ENCODE data around the gene IL17RB. TPM values are rescaled to one million over a fixed set of nuclear protein-coding genes. Genes with fewer than 3 reads are reported as not detected.
A peak's percentile ranks its signal among the peaks of the same experiment; 100 is the strongest.

IL17RB gene
- total RNA-seq, 1 donor from 2014 or later, result 0.54 TPM

DNA sequence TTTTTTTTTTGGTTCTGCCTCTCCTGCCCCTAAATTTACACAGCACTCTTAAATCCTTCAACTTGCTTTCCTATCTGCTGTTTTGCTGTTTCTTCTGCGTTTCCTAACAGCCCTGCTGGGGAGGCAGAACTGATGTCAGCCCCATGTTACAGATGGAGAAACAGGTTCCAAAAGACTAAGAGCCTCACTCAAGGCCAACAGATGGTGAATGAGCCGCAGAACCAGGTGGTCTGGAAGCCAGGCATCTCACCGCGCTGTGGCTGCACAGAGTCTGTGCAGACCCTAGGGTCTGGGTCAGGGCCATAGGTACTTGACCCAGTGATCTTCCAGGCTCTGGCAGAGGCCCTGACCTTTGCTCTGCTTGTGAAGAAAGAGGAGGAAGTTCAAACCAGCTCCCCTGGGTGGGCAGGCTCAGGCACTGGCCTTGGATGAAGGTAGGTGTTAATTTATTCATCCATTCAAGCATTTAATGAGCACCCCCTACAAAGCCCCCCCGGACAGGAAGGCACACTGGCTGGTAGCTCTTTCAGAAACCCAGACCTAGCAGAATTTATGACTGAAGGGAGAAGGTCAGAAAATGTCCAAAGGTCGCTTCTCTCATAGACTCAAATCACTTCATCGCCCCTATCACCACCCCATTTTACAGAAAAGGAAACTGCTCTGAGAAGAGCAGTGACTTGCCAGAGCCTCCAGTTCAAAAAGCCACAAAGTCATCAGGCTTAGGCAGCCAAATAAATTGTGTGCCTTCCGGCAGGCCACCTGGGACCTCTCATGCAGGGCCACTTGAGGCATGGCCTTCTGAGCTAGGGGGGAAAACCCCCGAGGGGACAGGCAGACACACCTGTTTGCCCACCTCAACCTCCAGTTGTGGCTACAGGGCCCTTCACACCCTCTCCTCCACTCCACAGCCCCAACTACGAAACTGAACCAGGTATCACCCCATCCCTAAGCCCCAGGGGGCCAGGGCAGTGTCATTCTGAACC is 2.9 kb upstream of the IL17RB start:
- TF ChIP-seq, protein P1, sequence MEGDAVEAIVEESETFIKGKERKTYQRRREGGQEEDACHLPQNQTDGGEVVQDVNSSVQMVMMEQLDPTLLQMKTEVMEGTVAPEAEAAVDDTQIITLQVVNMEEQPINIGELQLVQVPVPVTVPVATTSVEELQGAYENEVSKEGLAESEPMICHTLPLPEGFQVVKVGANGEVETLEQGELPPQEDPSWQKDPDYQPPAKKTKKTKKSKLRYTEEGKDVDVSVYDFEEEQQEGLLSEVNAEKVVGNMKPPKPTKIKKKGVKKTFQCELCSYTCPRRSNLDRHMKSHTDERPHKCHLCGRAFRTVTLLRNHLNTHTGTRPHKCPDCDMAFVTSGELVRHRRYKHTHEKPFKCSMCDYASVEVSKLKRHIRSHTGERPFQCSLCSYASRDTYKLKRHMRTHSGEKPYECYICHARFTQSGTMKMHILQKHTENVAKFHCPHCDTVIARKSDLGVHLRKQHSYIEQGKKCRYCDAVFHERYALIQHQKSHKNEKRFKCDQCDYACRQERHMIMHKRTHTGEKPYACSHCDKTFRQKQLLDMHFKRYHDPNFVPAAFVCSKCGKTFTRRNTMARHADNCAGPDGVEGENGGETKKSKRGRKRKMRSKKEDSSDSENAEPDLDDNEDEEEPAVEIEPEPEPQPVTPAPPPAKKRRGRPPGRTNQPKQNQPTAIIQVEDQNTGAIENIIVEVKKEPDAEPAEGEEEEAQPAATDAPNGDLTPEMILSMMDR (IDR thresholded peaks at IDR 0.05), result no peak
- no peak for DNase-seq (ENCODE audit: extremely low spot score, unreplicated experiment)
- H3K4me3 Mint-ChIP-seq (ENCODE audit: unreplicated experiment), result no peak overlapping the region
- no peak overlapping the region for H3K27ac Mint-ChIP-seq (ENCODE audit: unreplicated experiment)
- peaks cover 15% of the 10 kb centered on the region for H3K27me3 Mint-ChIP-seq (ENCODE audit: unreplicated experiment)
- H3K36me3 Mint-ChIP-seq (ENCODE audit: unreplicated experiment), result no peaks in the 10 kb centered on the region
- H3K4me1 Mint-ChIP-seq (ENCODE audit: unreplicated experiment), result peaks cover 5% of the 10 kb centered on the region
- H3K9me3 Mint-ChIP-seq (ENCODE audit: unreplicated experiment), result no peaks in the 10 kb centered on the region

DNA sequence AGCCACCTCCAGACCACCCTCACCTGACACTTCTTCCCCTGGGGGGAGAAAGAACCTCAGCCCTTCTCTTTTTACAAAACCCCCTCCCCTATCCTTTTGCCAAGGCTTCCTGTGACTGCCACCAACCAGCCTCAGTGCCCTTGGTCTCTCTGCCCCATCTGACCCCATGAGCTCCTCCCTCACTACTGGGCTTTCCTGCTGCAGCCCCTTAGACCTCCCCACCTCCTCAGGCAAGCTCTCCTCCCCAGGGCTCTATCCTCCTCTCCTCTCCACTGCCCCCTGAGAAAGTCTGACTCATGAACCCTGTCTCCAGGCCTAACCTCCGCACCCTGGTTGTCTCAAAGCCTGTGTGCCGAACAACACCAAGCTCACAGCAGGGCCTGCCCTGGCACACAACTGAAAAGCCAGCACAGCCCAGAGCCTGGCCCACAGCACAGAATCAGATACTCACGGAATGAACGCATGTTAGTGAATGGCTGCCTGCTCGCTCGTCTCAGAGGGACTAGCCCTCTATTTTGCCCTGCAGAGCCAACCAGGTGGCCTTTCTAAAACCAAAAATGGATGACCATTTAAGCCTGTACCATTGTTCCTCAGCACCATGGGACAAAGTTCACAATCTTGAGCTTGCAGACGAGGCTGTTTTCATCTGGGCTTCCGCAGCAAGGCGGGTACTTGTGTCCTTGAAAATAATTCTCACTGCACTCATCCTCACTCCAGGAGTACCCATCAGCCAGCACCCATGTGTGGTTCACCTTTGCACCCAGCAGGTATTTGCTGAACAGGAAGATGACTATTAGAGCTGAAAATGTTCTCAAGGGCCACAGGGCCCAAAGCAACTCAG is 1.9 kb upstream of the IL17RB start:
- TF ChIP-seq, protein P1 (IDR thresholded peaks at IDR 0.05), result no peak
- Mint-ChIP-seq H3K4me3 (ENCODE audit: unreplicated experiment) (peak overlapping the region; percentile 76), H3K36me3 (ENCODE audit: unreplicated experiment) (no peaks in the 10 kb centered on the region), H3K9me3 (ENCODE audit: unreplicated experiment) (no peaks in the 10 kb centered on the region), H3K4me1 (ENCODE audit: unreplicated experiment) (peaks cover 5% of the 10 kb centered on the region), H3K27me3 (ENCODE audit: unreplicated experiment) (peaks cover 20% of the 10 kb centered on the region), H3K27ac (ENCODE audit: unreplicated experiment) (no peak overlapping the region)
- DNase-seq (ENCODE audit: extremely low spot score, unreplicated experiment), result no peak

DNA sequence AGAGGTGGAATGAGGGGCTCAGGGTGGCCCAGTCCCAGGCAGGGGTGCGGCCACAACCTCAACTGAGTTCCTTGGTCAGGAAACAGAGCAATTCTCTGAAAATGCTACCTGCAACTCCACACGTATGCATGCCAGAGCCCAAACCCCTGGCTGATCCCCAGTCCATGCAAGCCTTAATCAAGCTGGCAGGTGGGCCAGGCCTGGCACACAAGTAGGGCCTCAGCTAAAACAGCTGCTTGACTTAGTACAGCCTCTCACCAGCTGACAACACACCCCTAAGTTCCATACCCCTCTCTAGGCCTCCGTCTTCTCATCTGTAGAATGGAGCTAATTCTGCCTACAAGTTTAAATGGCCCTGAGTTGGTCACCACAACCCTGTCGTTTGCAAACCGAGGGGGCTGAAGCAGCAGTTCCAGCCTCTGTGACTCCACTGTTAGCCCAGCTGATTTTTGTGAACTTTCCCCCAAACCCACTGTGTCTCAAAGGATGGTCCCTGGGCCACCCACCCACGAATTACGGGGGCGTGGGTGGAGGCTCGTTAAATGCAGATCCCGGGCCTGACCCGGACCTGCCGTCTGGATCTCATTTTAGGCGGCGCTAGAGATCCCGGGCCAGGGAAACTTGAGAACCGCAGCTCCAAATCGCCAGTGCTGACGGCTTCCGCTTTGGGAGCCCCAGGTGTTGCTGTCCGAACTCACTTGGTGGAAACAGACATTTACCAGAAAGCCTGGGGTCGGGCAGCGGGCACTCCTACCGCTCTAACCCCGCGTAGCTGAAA is 1.1 kb upstream of the IL17RB start:
- H3K27ac Mint-ChIP-seq (ENCODE audit: unreplicated experiment), result no peak overlapping the region
- no peaks in the 10 kb centered on the region for H3K36me3 Mint-ChIP-seq (ENCODE audit: unreplicated experiment)
- no peak for DNase-seq (ENCODE audit: extremely low spot score, unreplicated experiment)
- TF ChIP-seq, protein P1 (IDR thresholded peaks at IDR 0.05), result peak; percentile 50
- H3K27me3 Mint-ChIP-seq (ENCODE audit: unreplicated experiment), result peaks cover 20% of the 10 kb centered on the region
- no peaks in the 10 kb centered on the region for H3K9me3 Mint-ChIP-seq (ENCODE audit: unreplicated experiment)
- H3K4me3 Mint-ChIP-seq (ENCODE audit: unreplicated experiment), result peak overlapping the region; percentile 76
- H3K4me1 Mint-ChIP-seq (ENCODE audit: unreplicated experiment), result peaks cover 5% of the 10 kb centered on the region

GRCh38 chr3:53845881-53846133 is 561 bp upstream of the IL17RB start:
- Mint-ChIP-seq H3K27ac (ENCODE audit: unreplicated experiment) (no peak overlapping the region), H3K4me1 (ENCODE audit: unreplicated experiment) (peaks cover 5% of the 10 kb centered on the region), H3K4me3 (ENCODE audit: unreplicated experiment) (peak overlapping the region; percentile 76), H3K27me3 (ENCODE audit: unreplicated experiment) (peaks cover 20% of the 10 kb centered on the region), H3K9me3 (ENCODE audit: unreplicated experiment) (no peaks in the 10 kb centered on the region), H3K36me3 (ENCODE audit: unreplicated experiment) (no peaks in the 10 kb centered on the region)
- no peak for DNase-seq (ENCODE audit: extremely low spot score, unreplicated experiment)
- TF ChIP-seq, protein P1 (IDR thresholded peaks at IDR 0.05), result no peak
